ENCODE results near the gene CIRBP. TPM values are rescaled to one million over a fixed set of nuclear protein-coding genes. Genes with fewer than 3 reads are reported as not detected.

Gene CIRBP
- total RNA-seq, 5 donors from 2014 or later (not counting 1 experiment from before 2014, with no cell fraction given): 477 to 682 (median 657) TPM

DNA sequence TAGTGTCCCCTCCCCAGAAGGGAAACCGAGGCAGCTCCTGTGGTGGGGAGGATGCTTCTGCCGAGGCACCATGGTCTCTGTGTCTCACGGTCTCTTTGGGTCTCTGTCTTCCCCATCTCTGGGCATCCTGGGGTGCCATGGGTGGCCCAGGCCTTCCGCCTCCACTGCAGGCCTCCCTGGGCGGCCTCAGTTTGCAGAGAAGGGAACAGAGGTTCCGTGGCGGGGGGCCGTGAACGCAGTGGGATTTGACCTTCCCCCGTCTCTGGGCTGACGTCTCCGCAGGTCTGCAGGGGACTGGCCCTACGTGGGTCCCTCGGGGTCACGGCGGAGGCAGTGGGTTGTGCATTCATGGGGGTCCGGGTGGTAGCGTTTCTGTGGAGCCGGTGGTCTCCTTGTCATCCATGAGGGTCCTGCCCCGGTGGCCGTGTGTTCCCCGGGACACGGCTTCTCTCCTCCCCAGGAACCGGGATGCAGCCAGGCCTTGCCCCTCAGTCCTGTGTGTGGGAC is 21.1 kb downstream of the CIRBP start:
- peaks cover 3 to 7% (median 6%) of the 10 kb centered on the region in 3 donors for H3K4me1 Mint-ChIP-seq
- H3K4me3 Mint-ChIP-seq: no peak overlapping the region
- Histone ChIP-seq H3K4me3 (ENCODE audit: control insufficient read depth in 1 of 2, extremely low read depth in 1 of 2, low read length in 1 of 2) (no peak overlapping the region), H3K36me3 (ENCODE audit: control insufficient read depth in 2 of 2, extremely low read depth in 1 of 2, insufficient read depth in 1 of 2, low read length in 1 of 2) (no peaks in the 10 kb centered on the region), H3K9me3 (no peaks in the 10 kb centered on the region), H3K4me1 (ENCODE audit: control insufficient read depth in 1 of 2, extremely low read depth in 1 of 2, insufficient read depth in 2 of 2, low read length in 2 of 2) (peaks cover 0 to 15% of the 10 kb centered on the region in 2 experiments), H3K27ac (ENCODE audit: low read length) (no peak overlapping the region), H3K27me3 (replicated peaks in 1 of 2; ENCODE audit: control insufficient read depth in 2 of 2, extremely low read depth in 1 of 2, insufficient read depth in 2 of 2, low read length in 1 of 2) (peaks cover 0 to 92% of the 10 kb centered on the region in 2 experiments)
- WGBS (ENCODE audit: insufficient coverage): 83% methylated on average over 19 of the region's 24 CpGs
- CTCF ChIA-PET: no interaction called here
- H3K27me3 Mint-ChIP-seq: peaks cover 19 to 48% of the 10 kb centered on the region in 2 donors
- POLR2A ChIA-PET: no interaction called here
- DNase-seq (no peak), ATAC-seq (replicated peaks in 1 of 4) (no peak)
- no peaks in the 10 kb centered on the region for H3K36me3 Mint-ChIP-seq
- no peak overlapping the region for H3K27ac Mint-ChIP-seq
- H3K9me3 Mint-ChIP-seq: no peaks in the 10 kb centered on the region

DNA sequence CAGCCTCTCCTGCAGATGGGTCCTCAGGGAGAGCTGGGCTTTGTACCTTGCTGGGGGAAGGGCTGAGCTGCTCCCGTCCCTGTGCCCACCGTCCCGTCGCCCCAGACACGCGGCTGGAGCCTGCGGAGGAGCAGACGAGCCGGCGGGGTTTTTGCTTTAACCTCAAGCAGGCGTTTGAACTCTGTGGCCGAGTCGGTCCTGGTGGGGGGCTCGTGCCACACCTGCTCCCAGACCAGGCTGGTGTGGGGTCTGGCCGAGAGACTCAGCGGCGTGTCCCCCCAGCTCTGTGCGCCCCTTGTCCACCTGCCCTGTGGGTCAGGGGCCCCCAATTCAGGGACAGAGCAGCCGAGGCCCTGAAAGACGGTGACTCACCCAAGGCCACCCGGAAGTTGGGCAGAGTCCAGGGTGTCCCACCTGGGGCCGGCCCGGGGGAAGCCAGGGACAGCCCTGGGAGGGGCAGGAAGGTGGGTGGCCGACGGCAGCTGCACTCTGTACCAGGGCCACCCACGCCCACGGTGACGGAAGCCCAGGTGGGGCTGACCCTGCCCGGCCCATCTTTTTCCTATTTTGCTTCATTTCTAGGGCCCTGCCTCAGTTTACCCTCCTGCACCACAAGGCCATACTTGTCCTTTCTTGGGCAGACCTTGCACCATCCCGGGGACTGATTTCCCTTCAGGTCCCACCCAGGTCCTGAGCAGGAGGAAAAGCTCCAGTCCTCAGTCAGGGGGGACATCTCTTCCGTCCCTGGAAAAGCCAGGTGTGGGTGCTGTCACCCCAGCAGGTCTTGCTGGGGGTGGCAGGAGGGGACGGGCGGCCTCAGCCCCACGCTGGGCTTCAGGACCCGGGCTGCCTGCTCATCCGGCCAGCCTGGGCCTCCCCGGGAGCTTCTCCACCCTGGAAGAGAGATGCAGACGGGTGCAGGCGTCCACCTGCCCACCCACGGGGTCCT is 21.8 kb downstream of the CIRBP start:
- ChIA-PET CTCF (no interaction called here), POLR2A (no interaction called here)
- Mint-ChIP-seq H3K4me3 (no peak overlapping the region), H3K27me3 (peaks cover 19 to 46% of the 10 kb centered on the region in 2 donors), H3K4me1 (peaks cover 3 to 7% (median 6%) of the 10 kb centered on the region in 3 donors), H3K9me3 (no peaks in the 10 kb centered on the region), H3K36me3 (no peaks in the 10 kb centered on the region), H3K27ac (no peak overlapping the region)
- DNase-seq (no peak), ATAC-seq (replicated peaks in 1 of 4) (no peak)
- no peaks in the 10 kb centered on the region for H3K36me3 ChIP-seq (ENCODE audit: control insufficient read depth in 2 of 2, extremely low read depth in 1 of 2, insufficient read depth in 1 of 2, low read length in 1 of 2)
- H3K27ac ChIP-seq (ENCODE audit: low read length): no peak overlapping the region
- peaks cover 0 to 96% of the 10 kb centered on the region in 2 experiments for H3K27me3 ChIP-seq (replicated peaks in 1 of 2; ENCODE audit: control insufficient read depth in 2 of 2, extremely low read depth in 1 of 2, insufficient read depth in 2 of 2, low read length in 1 of 2)
- no peaks in the 10 kb centered on the region for H3K9me3 ChIP-seq
- H3K4me1 ChIP-seq (ENCODE audit: control insufficient read depth in 1 of 2, extremely low read depth in 1 of 2, insufficient read depth in 2 of 2, low read length in 2 of 2): peaks cover 2 to 20% of the 10 kb centered on the region in 2 experiments
- H3K4me3 ChIP-seq (ENCODE audit: control insufficient read depth in 1 of 2, extremely low read depth in 1 of 2, low read length in 1 of 2): no peak overlapping the region
- whole genome bisulfite sequencing (ENCODE audit: insufficient coverage): 73% methylated on average over 37 of the region's 40 CpGs

DNA sequence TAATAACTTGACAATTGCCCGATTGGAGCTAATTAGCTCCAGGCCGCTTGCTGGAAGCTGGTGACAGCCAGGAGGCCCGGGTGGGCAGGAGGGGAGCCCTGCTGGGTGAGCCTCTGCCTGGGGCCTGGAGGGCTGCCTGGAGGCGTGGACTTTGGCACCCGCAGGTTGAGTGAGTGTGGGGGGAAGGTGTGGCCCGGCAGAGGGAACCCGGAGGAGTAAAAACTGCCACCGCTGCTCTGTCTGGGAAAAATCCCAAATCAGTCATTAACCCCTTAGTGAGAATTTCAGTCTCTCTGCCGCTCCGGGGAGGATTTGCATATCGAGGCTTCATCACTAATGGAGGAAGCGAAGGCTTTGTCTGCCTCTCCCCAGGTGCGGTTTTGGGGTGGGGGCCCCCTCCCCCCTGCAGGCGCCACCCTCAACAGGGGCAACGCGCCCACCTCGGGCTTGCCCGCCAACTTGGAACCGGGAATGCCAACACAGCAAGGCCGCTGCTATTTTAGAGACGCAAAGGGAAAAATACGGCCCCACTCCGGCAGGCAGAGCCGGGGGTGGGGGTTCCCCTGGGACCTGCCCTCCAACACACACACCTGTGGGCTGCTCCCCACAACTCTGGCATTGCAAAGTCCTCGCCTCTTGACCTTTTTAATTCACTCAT is 22.8 kb downstream of the CIRBP start:
- Mint-ChIP-seq H3K4me1 (peaks cover 0 to 5% (median 0%) of the 10 kb centered on the region in 3 donors), H3K9me3 (no peaks in the 10 kb centered on the region), H3K27me3 (peaks cover 15 to 44% of the 10 kb centered on the region in 2 donors), H3K36me3 (no peaks in the 10 kb centered on the region), H3K27ac (no peak overlapping the region), H3K4me3 (peak overlapping the region in 1 of 3 donors; percentile 36)
- CTCF ChIA-PET: no interaction called here
- no peak for DNase-seq
- no peak overlapping the region for H3K4me3 ChIP-seq (ENCODE audit: control insufficient read depth in 1 of 2, extremely low read depth in 1 of 2, low read length in 1 of 2)
- WGBS (ENCODE audit: insufficient coverage): 71% methylated on average over 16 of the region's 25 CpGs
- H3K27ac ChIP-seq (ENCODE audit: low read length): no peak overlapping the region
- H3K4me1 ChIP-seq (ENCODE audit: control insufficient read depth in 1 of 2, extremely low read depth in 1 of 2, insufficient read depth in 2 of 2, low read length in 2 of 2): peaks cover 2 to 13% of the 10 kb centered on the region in 2 experiments
- H3K36me3 ChIP-seq (ENCODE audit: control insufficient read depth in 2 of 2, extremely low read depth in 1 of 2, insufficient read depth in 1 of 2, low read length in 1 of 2): no peaks in the 10 kb centered on the region
- peaks cover 0 to 94% of the 10 kb centered on the region in 2 experiments for H3K27me3 ChIP-seq (replicated peaks in 1 of 2; ENCODE audit: control insufficient read depth in 2 of 2, extremely low read depth in 1 of 2, insufficient read depth in 2 of 2, low read length in 1 of 2)
- ATAC-seq (replicated peaks in 1 of 4): no peak
- H3K9me3 ChIP-seq: no peaks in the 10 kb centered on the region
- POLR2A ChIA-PET: no interaction called here

DNA sequence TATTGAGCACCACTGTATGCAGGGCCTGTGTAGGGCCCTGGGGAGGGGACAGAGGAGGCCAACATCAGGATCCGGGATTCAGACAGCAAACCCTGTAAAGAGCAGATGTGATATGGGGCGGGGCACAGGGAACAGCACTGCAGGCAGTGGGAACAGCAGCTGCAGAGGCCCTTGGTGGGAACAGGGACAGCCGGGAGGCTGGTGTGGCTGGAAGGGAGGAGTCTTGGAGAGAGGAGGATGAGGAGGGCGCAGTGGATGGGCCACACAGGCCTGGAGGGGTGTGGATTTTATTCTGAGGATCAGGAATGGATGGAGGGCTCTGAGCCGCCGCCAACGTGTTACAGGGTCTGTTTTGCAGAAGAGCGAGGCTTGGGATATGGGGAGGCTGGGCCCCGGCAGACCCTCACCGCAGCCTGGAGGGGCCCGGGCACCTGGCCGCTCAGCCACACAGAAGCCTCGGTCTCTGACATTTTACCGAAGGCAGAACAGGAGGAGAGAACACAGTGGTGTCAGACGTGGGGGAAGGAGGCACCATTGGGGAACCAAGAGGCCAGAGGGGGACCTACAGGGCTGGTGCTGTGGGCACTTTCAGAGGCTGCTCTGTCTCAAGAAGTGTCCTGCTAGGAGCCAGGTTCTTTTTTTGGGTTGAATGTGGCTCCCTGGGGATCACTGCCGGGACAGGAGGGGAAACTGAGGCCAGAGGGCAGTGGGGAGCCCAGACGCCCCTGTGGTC is 23.5 kb downstream of the CIRBP start:
- no peak for DNase-seq
- Mint-ChIP-seq H3K4me1 (peaks cover 0 to 7% (median 0%) of the 10 kb centered on the region in 3 donors), H3K36me3 (no peaks in the 10 kb centered on the region), H3K27me3 (peaks cover 15 to 49% of the 10 kb centered on the region in 2 donors), H3K4me3 (peak overlapping the region in 1 of 3 donors; percentile 36), H3K27ac (no peak overlapping the region), H3K9me3 (no peaks in the 10 kb centered on the region)
- H3K36me3 ChIP-seq (ENCODE audit: control insufficient read depth in 2 of 2, extremely low read depth in 1 of 2, insufficient read depth in 1 of 2, low read length in 1 of 2): no peaks in the 10 kb centered on the region
- peaks cover 0 to 93% of the 10 kb centered on the region in 2 experiments for H3K27me3 ChIP-seq (replicated peaks in 1 of 2; ENCODE audit: control insufficient read depth in 2 of 2, extremely low read depth in 1 of 2, insufficient read depth in 2 of 2, low read length in 1 of 2)
- WGBS (ENCODE audit: insufficient coverage): 79% methylated on average over 16 of the region's 17 CpGs
- ChIA-PET CTCF (no interaction called here), POLR2A (no interaction called here)
- ATAC-seq (replicated peaks in 1 of 4): no peak
- peaks cover 2 to 12% of the 10 kb centered on the region in 2 experiments for H3K4me1 ChIP-seq (ENCODE audit: control insufficient read depth in 1 of 2, extremely low read depth in 1 of 2, insufficient read depth in 2 of 2, low read length in 2 of 2)
- no peak overlapping the region for H3K4me3 ChIP-seq (ENCODE audit: control insufficient read depth in 1 of 2, extremely low read depth in 1 of 2, low read length in 1 of 2)
- H3K9me3 ChIP-seq: no peaks in the 10 kb centered on the region
- no peak overlapping the region for H3K27ac ChIP-seq (ENCODE audit: low read length)

- no peaks in the 10 kb centered on the region for H3K9me3 ChIP-seq
- POLR2A ChIA-PET: no interaction called here
These were observed 24.9 kb downstream of the CIRBP start for GRCh38 chr19:1293782-1294604.

More at GRCh38 chr19:1293782-1294604, 24.9 kb downstream of the CIRBP start:
- Histone ChIP-seq H3K27ac (ENCODE audit: low read length) (no peak overlapping the region), H3K27me3 (replicated peaks in 1 of 2; ENCODE audit: control insufficient read depth in 2 of 2, extremely low read depth in 1 of 2, insufficient read depth in 2 of 2, low read length in 1 of 2) (peaks cover 0 to 85% of the 10 kb centered on the region in 2 experiments), H3K4me3 (ENCODE audit: control insufficient read depth in 1 of 2, extremely low read depth in 1 of 2, low read length in 1 of 2) (no peak overlapping the region), H3K36me3 (ENCODE audit: control insufficient read depth in 2 of 2, extremely low read depth in 1 of 2, insufficient read depth in 1 of 2, low read length in 1 of 2) (no peaks in the 10 kb centered on the region), H3K4me1 (ENCODE audit: control insufficient read depth in 1 of 2, extremely low read depth in 1 of 2, insufficient read depth in 2 of 2, low read length in 2 of 2) (peaks cover 2 to 10% of the 10 kb centered on the region in 2 experiments)
- Mint-ChIP-seq H3K4me1 (peaks cover 0 to 7% (median 0%) of the 10 kb centered on the region in 3 donors), H3K9me3 (no peaks in the 10 kb centered on the region), H3K36me3 (no peaks in the 10 kb centered on the region), H3K27me3 (peaks cover 14 to 47% of the 10 kb centered on the region in 2 donors), H3K27ac (no peak overlapping the region), H3K4me3 (peak overlapping the region in 1 of 3 donors; percentile 21)
- CTCF ChIA-PET: no interaction called here
- WGBS (ENCODE audit: insufficient coverage): 71% methylated on average over 23 of the region's 35 CpGs
- ATAC-seq (replicated peaks in 1 of 4) (no peak), DNase-seq (no peak)

All from T-cell (primary cell).